NB4 (cell line): ENCODE measurements around the gene PLP2.

Source experiments
- DNase-seq: peaks from one replicate; pipeline ENCODE4 v3.0.0; 2010; ENCODE audit warnings: low read depth
- H3K4me3 ChIP-seq: one replicate; pipeline ENCODE4 v1.5.1; 2011; ENCODE audit warnings: mild to moderate bottlenecking, low read depth, low read length, moderate library complexity
- CTCF ChIP-seq: IDR thresholded peaks from one replicate; pipeline ENCODE4 v1.5.1; 2012; ENCODE audit warnings: low read depth, low read length
- MAX ChIP-seq: IDR thresholded peaks from 2 replicates; pipeline ENCODE4 v1.6.1; 2011; ENCODE audit warnings: low read depth, low read length
- MYC ChIP-seq: IDR thresholded peaks from 2 replicates; pipeline ENCODE4 v1.6.1; 2011; ENCODE audit warnings: low read depth, low read length
- POLR2A ChIP-seq: IDR thresholded peaks from 2 replicates; pipeline ENCODE4 v1.6.1; 2011; ENCODE audit warnings: mild to moderate bottlenecking; ENCODE audit not compliant: insufficient read length; ENCODE audit errors: extremely low read depth

Gene PLP2

GRCh38 chrX:49202022-49202421 lies 30.3 kb downstream of the PLP2 start:
- TF ChIP-seq CTCF (no peak), POLR2A (no peak)
- no peak for DNase-seq
- no peak overlapping the region for H3K4me3 ChIP-seq

GRCh38 chrX:49203536-49203935 lies 31.8 kb downstream of the PLP2 start:
- no peak overlapping the region for H3K4me3 ChIP-seq
- no peak for DNase-seq
- TF ChIP-seq POLR2A (no peak), MYC (no peak), CTCF (no peak), MAX (no peak)

- no peak overlapping the region for H3K4me3 ChIP-seq
- no peak for DNase-seq
- TF ChIP-seq MYC, result no peak
- TF ChIP-seq MAX, result no peak
- no peak for TF ChIP-seq POLR2A
- no peak for TF ChIP-seq CTCF
These were observed 32.3 kb downstream of the PLP2 start for GRCh38 chrX:49204017-49204416.

- H3K4me3 ChIP-seq, result no peak overlapping the region
- TF ChIP-seq POLR2A (no peak), MAX (no peak), MYC (no peak), CTCF (no peak)
- DNase-seq, result no peak
These were observed 33.0 kb downstream of the PLP2 start for GRCh38 chrX:49204709-49205108.

- TF ChIP-seq POLR2A (no peak), MAX (no peak), MYC (no peak), CTCF (no peak)
- DNase-seq, result no peak
- H3K4me3 ChIP-seq, result no peak overlapping the region
These were observed 33.7 kb downstream of the PLP2 start for GRCh38 chrX:49205443-49205842.

GRCh38 chrX:49206543-49206942 lies 34.8 kb downstream of the PLP2 start:
- no peak for TF ChIP-seq MYC
- TF ChIP-seq MAX, result no peak
- TF ChIP-seq POLR2A, result no peak
- no peak for TF ChIP-seq CTCF
- DNase-seq, result no peak
- H3K4me3 ChIP-seq, result no peak overlapping the region
